Thoracic aorta (tissue), 2 donors: ENCODE results near the gene SAMM50. TPM values are rescaled to one million over a fixed set of nuclear protein-coding genes. Genes with fewer than 3 reads are reported as not detected.

Experiments used
- ATAC-seq: fragments of 150-250 bp; one replicate; pipeline ENCODE4 v1.8.0; 2017; ENCODE audit warnings: low read depth; ENCODE audit not compliant: insufficient number of reproducible peaks, low FRiP score
- DNase-seq: peaks from one replicate; pipeline ENCODE4 v3.0.0-alpha.2; 2020; ENCODE audit warnings: low spot score
- H3K27ac ChIP-seq, 2 donors: fragments of 200-600 bp; sonication (generic); 1 replicate in 1 of 2; 2 replicates in 1 of 2; pipeline ENCODE4 v1.5.1; 2016; ENCODE audit warnings: mild to moderate bottlenecking in 2 of 2, moderate library complexity in 2 of 2
- H3K27me3 ChIP-seq: fragments of 200-600 bp; sonication (generic); replicated peaks from 2 replicates; pipeline ENCODE4 v1.6.0; 2016; ENCODE audit warnings: mild to moderate bottlenecking; ENCODE audit not compliant: insufficient read depth
- H3K36me3 ChIP-seq: fragments of 200-600 bp; sonication (generic); one replicate; pipeline ENCODE4 v1.5.1; 2016
- H3K4me1 ChIP-seq, 2 donors: fragments of 200-600 bp; sonication (generic); 1 replicate in 1 of 2; 2 replicates in 1 of 2; pipeline versions ENCODE4 v1.5.1 to v1.6.0; 2016; ENCODE audit warnings: low read depth in 2 of 2, mild to moderate bottlenecking in 1 of 2; ENCODE audit not compliant: control insufficient read depth in 1 of 2
- H3K4me3 ChIP-seq: fragments of 200-600 bp; sonication (generic); 2 replicates; pipeline ENCODE4 v1.5.1; 2016; ENCODE audit warnings: mild to moderate bottlenecking
- H3K9me3 ChIP-seq: fragments of 200-600 bp; sonication (generic); 2 replicates; pipeline ENCODE4 v1.5.1; 2016
- CTCF ChIP-seq: fragments of 200-600 bp; sonication (generic); IDR thresholded peaks from one replicate; pipeline ENCODE4 v1.5.1; 2019; ENCODE audit warnings: antibody characterized with exemption
- total RNA-seq, 2 donors: library from RNA; depleted of rRNA; stranded (reverse); fragments of >200 nt; gene quantifications; one replicate each; pipeline versions ENCODE4 v1.1.0 to v1.2.3, GENCODE V29; 2016

Gene SAMM50
- total RNA-seq, 2 donors from 2014 or later, result 22.6 to 28.1 TPM

GRCh38 chr22:44019416-44019815, 64.2 kb downstream of the SAMM50 start:
- Histone ChIP-seq H3K4me3 (no peak overlapping the region), H3K36me3 (no peaks in the 10 kb centered on the region), H3K27me3 (no peaks in the 10 kb centered on the region), H3K27ac (no peak overlapping the region), H3K9me3 (no peaks in the 10 kb centered on the region), H3K4me1 (no peaks in the 10 kb centered on the region)
- TF ChIP-seq CTCF, result no peak
- DNase-seq, result no peak
- no peak for ATAC-seq

- TF ChIP-seq CTCF, result no peak
- no peaks in the 10 kb centered on the region for H3K27me3 ChIP-seq
- H3K4me1 ChIP-seq, result no peaks in the 10 kb centered on the region
- H3K36me3 ChIP-seq, result no peaks in the 10 kb centered on the region
- no peaks in the 10 kb centered on the region for H3K9me3 ChIP-seq
- DNase-seq, result no peak
- H3K4me3 ChIP-seq, result no peak overlapping the region
- H3K27ac ChIP-seq, result no peak overlapping the region
- ATAC-seq, result no peak
Observed at GRCh38 chr22:44019846-44020245, 64.6 kb downstream of the SAMM50 start.

GRCh38 chr22:44020981-44021380, 65.7 kb downstream of the SAMM50 start:
- Histone ChIP-seq H3K27me3 (no peaks in the 10 kb centered on the region), H3K9me3 (no peaks in the 10 kb centered on the region), H3K4me1 (no peaks in the 10 kb centered on the region), H3K27ac (no peak overlapping the region), H3K4me3 (no peak overlapping the region), H3K36me3 (no peaks in the 10 kb centered on the region)
- DNase-seq, result no peak
- TF ChIP-seq CTCF, result no peak
- ATAC-seq, result no peak

GRCh38 chr22:44023404-44024287, 68.4 kb downstream of the SAMM50 start:
- H3K4me3 ChIP-seq, result peak overlapping the region; percentile 79
- H3K27me3 ChIP-seq, result no peaks in the 10 kb centered on the region
- H3K36me3 ChIP-seq, result no peaks in the 10 kb centered on the region
- no peak for TF ChIP-seq CTCF
- DNase-seq (no peak), ATAC-seq (no peak)
- no peak overlapping the region for H3K27ac ChIP-seq
- H3K4me1 ChIP-seq, result no peaks in the 10 kb centered on the region
- no peaks in the 10 kb centered on the region for H3K9me3 ChIP-seq

GRCh38 chr22:44024288-44024921, 69.2 kb downstream of the SAMM50 start, which contains the start of gene PARVB:
Gene PARVB (plus strand): TSS chr22:44024302. CDS start chr22:44024340, 38 bp downstream.
- H3K27ac ChIP-seq, result peak within 1 kb of the TSS in 1 of 2 donors; percentile 38
- no peaks in the 10 kb centered on the region for H3K27me3 ChIP-seq
- no peak for TF ChIP-seq CTCF
- H3K9me3 ChIP-seq, result no peaks in the 10 kb centered on the region
- DNase-seq, result no peak
- ATAC-seq, result no peak
- no peaks in the 10 kb centered on the region for H3K36me3 ChIP-seq
- H3K4me3 ChIP-seq, result peak within 1 kb of the TSS; percentile 79
- H3K4me1 ChIP-seq, result no peaks in the 10 kb centered on the region
